ENCODE measurements around the gene NCOR2.

- TF ChIP-seq POLR2AphosphoS5 (IDR thresholded peaks at IDR 0.05) (no peak), EZH2 (IDR thresholded peaks at IDR 0.05; ENCODE audit: borderline replicate concordance, insufficient read depth, low read length, poor library complexity, severe bottlenecking) (no peak), CTCF (IDR thresholded peaks at IDR 0.05; ENCODE audit: poor library complexity, severe bottlenecking) (no peak), SMC3 (conservative IDR thresholded peaks at IDR 0.05; ENCODE audit: poor library complexity) (no peak), EP300 (conservative IDR thresholded peaks at IDR 0.05; ENCODE audit: poor library complexity, severe bottlenecking) (no peak), REST (IDR thresholded peaks at IDR 0.05; ENCODE audit: borderline replicate concordance) (no peak), RAD21 (conservative IDR thresholded peaks at IDR 0.05) (no peak)
Observed at GRCh38 chr12:124555168-124556073, 12.0 kb downstream of the NCOR2 start.

Data from neural cell (in vitro differentiated cells).